GM12874 (cell line): ENCODE measurements around the gene SGCA.

Experiments used
- TF ChIP-seq, protein P1 (sequence below): IDR thresholded peaks from 2 replicates; pipeline ENCODE4 v1.5.1; 2011; ENCODE audit warnings: low read depth, mild to moderate bottlenecking, control low read depth, low read length, moderate library complexity; ENCODE audit not compliant: insufficient read depth

SGCA gene

DNA sequence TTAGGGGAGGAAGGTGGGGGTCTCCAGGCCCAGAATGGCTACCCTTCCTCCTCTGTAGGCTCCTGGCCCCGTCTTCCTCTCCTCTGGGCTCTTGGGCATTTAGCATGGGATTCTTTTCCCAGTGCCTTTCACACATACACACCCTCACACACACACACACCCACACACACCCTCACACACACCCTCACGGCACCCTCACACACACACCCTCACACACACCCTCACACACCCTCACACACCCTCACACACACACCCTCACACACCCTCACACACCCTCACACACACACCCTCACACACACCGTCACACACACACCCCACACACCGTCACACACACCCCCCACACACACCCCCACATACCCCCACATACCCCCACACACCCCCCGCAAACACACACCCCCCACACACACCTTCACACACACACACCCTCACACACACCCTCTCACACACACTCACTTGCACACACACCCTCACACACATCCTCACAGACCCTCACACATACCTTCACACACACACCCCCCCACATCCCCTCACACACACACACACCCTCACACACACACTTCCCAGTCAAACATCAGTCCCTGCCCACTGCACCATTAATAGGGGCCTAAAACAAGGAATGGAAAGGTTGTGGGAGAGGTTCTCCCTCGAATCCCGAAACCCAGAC, 845 bp downstream of the SGCA start:
- TF ChIP-seq, protein P1, sequence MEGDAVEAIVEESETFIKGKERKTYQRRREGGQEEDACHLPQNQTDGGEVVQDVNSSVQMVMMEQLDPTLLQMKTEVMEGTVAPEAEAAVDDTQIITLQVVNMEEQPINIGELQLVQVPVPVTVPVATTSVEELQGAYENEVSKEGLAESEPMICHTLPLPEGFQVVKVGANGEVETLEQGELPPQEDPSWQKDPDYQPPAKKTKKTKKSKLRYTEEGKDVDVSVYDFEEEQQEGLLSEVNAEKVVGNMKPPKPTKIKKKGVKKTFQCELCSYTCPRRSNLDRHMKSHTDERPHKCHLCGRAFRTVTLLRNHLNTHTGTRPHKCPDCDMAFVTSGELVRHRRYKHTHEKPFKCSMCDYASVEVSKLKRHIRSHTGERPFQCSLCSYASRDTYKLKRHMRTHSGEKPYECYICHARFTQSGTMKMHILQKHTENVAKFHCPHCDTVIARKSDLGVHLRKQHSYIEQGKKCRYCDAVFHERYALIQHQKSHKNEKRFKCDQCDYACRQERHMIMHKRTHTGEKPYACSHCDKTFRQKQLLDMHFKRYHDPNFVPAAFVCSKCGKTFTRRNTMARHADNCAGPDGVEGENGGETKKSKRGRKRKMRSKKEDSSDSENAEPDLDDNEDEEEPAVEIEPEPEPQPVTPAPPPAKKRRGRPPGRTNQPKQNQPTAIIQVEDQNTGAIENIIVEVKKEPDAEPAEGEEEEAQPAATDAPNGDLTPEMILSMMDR = no peak

- TF ChIP-seq, protein P1 = no peak
These were observed 1.6 kb downstream of the SGCA start for GRCh38 chr17:50167371-50167770.

GRCh38 chr17:50168319-50168718, 2.5 kb downstream of the SGCA start:
- TF ChIP-seq, protein P1 = no peak

DNA sequence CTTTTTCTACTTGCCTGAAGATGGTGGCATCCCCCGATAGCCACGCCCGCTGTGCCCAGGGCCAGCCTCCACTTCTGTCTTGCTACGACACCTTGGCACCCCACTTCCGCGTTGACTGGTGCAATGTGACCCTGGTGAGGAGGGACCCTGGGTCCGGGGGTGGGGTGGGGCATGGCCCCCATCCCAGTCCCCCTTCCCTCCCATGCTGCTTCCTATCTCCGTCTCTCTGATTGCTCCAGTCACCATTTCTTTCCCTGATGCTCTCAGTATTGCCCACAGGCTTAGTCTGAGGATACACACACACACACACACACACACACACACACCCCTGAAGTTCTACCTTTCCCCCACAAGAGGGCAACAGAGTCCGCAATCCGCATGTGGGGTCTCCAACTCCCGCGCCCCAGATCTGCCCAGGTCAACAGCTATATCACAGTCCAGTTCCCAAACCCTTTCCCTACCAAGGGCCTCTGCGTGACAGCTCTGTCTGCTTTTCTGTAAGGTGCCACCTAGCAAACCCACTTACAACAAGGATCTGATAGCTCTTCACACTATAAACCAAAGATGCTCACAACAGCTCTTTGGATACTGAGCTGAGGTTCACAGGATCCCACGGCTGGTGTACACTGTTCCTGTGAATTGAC, 3.4 kb downstream of the SGCA start:
- TF ChIP-seq, protein P1 = peak; percentile 92

DNA sequence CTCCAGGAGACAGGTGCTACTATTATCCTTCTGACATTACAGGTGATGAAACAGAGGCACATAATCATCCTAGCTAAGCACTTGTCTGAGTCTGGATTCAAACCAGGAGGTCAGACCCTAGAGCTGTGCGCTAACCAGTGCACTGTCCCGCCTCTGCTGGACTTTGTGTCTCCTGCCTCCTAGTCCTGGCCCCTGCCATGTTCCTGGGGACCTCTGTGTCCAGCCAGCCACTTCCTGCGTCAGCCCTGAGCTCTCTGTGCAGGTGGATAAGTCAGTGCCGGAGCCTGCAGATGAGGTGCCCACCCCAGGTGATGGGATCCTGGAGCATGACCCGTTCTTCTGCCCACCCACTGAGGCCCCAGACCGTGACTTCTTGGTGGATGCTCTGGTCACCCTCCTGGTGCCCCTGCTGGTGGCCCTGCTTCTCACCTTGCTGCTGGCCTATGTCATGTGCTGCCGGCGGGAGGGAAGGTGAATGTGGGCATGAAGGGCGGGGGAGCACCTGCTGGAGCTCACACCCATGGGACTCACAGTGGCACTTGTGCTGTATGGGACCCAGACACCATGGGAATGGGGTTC, 4.2 kb downstream of the SGCA start:
- TF ChIP-seq, protein P1 = no peak

- TF ChIP-seq, protein P1 = no peak
These were observed 5.0 kb downstream of the SGCA start for GRCh38 chr17:50170662-50171370.

DNA sequence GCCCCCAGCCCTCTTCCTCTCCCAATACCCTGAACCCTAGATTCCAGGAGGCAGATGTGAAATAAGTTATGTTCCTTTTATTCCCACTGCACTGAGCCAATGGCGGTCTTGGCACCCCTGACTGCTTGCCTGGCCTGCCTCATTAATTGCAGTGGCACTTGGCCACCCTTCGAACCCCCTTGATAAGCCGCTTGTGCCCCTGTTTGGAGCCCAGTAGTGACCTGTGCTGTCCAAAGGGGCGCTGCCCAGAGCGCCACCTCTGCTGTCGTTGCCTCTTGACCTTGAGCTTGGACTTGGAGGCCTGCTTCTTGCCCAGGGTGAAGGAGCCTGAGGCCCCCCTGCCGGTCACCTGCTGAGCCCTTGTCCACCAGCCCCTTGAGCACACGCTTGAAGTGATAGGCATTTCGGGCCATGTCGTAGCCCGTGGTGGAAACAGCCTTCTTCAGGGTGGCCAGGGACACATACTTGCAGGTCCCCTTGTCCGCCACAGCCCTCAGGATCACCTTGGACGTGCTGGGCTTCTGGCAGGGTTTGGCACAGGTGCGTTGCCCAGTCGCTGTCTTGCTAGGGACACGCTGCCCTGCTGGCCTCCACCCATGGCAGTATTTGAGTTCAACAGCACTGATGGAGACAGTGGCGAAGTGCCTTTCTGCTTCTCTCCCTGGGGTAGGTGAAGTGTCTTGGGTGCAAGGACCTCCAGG, 5.7 kb downstream of the SGCA start:
- TF ChIP-seq, protein P1 = no peak
